GM19193 (cell line): Measurements from ENCODE around the gene MYBL2.
A peak's percentile ranks its signal among the peaks of the same experiment; 100 is the strongest.

Experiments
- POLR2A ChIP-seq: IDR thresholded peaks from 4 replicates; pipeline ENCODE4 v1.6.1; 2011; ENCODE audit not compliant: insufficient read depth, insufficient read length; ENCODE audit errors: extremely low read depth

The MYBL2 gene

GRCh38 chr20:43666376-43667328 lies at the start of gene MYBL2:
Gene MYBL2 (plus strand): TSS chr20:43667114. CDS start chr20:43667284, 170 bp downstream.
- peak; percentile 86 for TF ChIP-seq POLR2A

- no peak for TF ChIP-seq POLR2A
These were observed 35.3 kb upstream of the MYBL2 start for GRCh38 chr20:43631598-43631997.

- TF ChIP-seq POLR2A: no peak
These were observed 30.5 kb upstream of the MYBL2 start for GRCh38 chr20:43636429-43636828.

GRCh38 chr20:43642548-43642947 lies 24.4 kb upstream of the MYBL2 start:
- no peak for TF ChIP-seq POLR2A

GRCh38 chr20:43650997-43651525 lies 15.9 kb upstream of the MYBL2 start:
- no peak for TF ChIP-seq POLR2A

GRCh38 chr20:43653966-43654365 lies 12.9 kb upstream of the MYBL2 start:
- TF ChIP-seq POLR2A: no peak

GRCh38 chr20:43655937-43656336 lies 11.0 kb upstream of the MYBL2 start:
- TF ChIP-seq POLR2A: no peak

GRCh38 chr20:43658069-43658722 lies 8.7 kb upstream of the MYBL2 start:
- TF ChIP-seq POLR2A: no peak

GRCh38 chr20:43658723-43659419 lies 8.0 kb upstream of the MYBL2 start:
- TF ChIP-seq POLR2A: no peak

GRCh38 chr20:43662943-43663655 lies 3.8 kb upstream of the MYBL2 start:
- TF ChIP-seq POLR2A: no peak

GRCh38 chr20:43665466-43666176 lies 1.3 kb upstream of the MYBL2 start:
- no peak for TF ChIP-seq POLR2A

GRCh38 chr20:43667341-43668132 lies 623 bp downstream of the MYBL2 start:
- TF ChIP-seq POLR2A: no peak

- no peak for TF ChIP-seq POLR2A
These were observed 2.4 kb downstream of the MYBL2 start for GRCh38 chr20:43669332-43669731.

GRCh38 chr20:43670423-43670822 lies 3.5 kb downstream of the MYBL2 start:
- TF ChIP-seq POLR2A: no peak

- no peak for TF ChIP-seq POLR2A
These were observed 9.5 kb downstream of the MYBL2 start for GRCh38 chr20:43676368-43676767.
